ENCODE results near the gene MAP3K7CL.

MAP3K7CL gene

DNA sequence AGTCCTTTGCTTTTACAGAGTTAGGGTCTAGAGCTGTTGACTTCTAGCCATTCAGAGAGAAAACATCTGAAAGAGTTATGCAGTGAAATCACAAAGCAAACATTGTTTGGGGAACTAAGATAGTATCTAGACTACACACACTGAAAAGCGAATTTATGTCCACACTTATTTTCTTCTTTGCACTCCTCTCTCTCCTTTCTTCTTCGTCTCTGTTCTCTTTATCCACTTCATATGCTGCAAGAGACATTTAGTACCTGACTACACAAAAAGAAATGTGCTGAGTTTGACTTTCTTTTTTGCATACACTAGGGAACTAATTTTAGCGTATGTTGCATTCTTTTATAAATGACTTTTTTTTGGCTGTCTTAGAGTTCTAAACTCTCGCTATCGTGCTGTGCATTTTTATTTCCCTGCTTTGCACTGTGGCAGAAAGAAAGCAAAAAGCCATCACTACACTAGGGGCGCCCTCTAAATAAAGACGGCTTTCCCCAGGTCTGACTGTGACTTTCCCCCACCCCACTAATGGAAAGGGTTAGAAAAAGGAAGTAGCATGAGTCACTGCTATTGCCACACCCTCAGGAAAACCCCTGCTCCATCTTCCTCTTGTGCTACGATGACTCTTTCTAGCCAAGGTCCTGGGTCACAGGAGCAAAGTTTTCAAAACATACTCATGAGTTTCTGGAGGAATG lies 65.7 kb downstream of the MAP3K7CL start:
- DNase-seq (ENCODE audit: low read depth in 2 of 2) = peak; percentile 18 to 31

DNA sequence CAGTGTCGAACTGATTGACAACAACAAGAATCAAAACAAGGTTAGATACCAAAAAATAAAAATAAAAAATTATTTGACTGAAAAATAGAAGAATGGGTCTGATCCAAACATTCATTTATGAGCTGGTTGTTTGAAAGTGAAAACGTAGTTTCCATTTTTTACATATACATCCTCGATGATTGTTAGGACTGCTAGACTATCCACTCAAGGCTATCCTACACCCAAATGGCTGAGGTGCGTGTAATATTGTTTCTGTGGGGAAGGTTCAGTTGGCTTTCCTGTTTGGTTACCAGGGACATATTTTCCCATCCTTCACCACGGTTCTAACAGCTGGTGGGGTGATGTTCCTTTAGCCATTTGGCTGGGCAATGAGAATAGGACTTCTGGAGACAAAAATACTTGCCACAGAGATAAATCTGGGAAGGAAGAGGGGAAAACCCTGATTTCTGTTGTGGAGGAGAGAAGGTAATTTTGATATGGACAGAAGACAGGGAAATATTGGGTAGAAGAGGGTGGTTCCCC lies 66.3 kb downstream of the MAP3K7CL start:
- no peak for DNase-seq (ENCODE audit: low read depth in 2 of 2)

DNA sequence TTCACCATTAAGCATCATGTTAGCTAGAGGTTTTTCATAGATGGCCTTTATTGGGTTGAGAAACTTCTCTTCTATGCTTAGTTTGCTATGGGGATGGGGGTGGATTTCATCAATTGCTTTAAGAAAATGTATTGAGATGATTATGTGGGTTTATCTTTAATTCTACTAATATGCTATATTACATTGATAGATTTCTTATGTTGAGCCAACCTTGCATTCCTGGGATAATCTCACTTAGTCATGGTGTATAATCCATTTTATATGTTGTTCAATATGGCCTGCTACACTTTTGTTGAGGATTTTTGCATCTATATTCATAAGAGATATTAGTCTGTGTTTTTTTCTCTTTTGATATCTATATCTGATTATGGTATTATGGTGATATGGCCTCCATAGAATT lies 70.7 kb downstream of the MAP3K7CL start:
- DNase-seq (ENCODE audit: low read depth in 2 of 2) = no peak

DNA sequence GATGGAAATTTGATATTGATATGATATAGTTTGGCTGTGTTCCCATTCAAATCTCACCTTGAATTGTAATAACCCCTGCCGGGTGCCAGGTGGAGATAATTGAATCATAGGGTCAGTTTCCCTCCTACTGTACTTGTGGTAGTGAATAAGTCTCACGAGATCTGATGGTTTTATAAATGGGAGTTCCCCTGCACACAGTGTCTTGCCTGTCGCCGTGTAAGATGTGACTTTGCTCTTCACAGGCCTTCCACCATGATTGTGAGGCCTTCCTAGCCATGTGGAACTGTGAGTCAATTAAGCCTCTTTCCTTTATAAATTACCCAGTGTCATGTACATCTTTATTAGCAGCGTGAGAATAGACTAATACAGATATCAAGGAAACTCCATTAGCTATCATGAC lies 74.6 kb downstream of the MAP3K7CL start:
- DNase-seq (ENCODE audit: low read depth in 2 of 2) = no peak

DNA sequence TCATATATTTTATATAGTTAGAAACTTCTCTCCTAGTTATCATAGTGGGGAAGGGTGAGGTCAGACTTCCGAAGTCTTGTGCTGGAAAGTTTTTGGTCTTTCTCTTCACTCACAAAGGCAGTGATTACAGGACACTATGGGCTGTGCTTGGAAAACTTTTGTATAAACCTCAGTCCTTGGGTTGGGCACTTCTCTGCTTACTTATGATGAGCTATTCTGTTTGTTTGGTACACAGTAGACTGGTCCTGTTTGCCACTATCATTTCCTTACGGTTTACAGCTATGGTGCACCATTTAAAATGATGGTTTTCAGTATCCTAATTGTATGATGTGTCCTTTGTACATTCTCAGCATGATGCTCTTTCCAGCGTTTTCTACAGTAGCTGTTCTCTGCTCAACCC lies 75.5 kb downstream of the MAP3K7CL start:
- DNase-seq (ENCODE audit: low read depth in 2 of 2) = no peak

DNA sequence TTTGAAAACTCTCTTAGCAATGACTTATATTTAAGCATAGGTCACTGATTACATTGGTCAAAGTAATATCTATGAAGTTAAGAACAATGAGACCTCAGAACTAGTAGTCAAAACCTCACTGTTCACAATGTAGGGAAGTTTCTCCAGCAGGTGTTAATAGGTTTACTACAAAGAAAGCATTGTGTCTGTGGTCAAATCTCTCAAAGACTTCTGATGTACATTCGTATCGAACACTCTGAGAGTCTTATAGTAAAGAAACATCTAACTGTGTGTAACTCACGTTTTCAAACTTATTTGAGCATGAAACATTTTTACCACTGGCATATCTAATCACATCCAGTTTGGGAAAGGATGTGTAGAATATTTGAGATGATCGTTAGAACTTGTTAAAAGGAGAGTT lies 76.0 kb downstream of the MAP3K7CL start:
- DNase-seq (ENCODE audit: low read depth in 2 of 2) = no peak

DNA sequence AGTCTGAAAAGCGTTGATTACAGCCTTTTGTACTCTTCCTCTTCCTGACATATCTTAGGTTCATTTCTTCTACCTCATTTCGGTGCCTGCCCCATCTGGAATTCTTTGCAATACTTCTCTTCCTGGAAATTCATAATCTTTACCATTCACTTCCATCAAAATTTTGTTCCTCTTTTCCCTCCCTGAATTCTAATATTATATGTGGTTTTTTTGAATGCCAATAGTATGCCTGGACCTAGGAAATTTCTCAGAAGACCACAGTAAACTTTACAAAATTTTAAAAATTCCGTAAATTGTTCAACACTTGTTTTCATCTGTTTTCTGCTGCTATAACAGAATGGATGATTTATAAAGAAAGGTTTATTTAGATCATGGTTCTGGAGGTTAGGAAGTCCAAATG lies 76.8 kb downstream of the MAP3K7CL start:
- DNase-seq (ENCODE audit: low read depth in 2 of 2) = no peak

DNA sequence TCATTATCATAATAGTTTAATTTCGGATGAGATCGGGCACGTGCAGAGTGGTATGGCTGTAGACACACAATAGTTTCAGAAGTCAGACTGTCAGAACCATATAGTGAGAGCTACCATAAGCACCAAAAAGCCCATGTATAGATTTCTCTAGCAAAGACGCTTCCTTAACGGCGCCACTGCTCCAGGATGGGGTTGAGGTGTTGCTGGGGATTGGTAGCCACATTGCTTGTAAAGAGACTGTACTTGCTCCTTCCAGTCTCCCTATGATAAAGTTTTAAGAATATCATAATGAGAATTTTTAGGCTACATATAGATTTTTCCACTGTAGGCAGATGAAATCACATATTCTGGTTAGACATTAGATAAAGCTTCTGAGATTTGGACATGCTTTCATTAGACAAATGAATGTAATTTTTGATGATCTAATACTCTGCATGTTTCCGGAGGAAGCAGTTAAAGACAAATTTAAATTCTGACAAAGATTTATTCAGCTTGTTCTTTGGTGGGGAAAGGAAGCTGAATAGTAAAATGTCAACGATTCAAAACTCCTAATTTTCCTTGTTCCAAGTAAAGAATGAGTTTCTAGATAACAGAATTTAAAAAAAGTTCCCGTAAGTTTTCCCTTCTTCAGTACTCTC lies 77.7 kb downstream of the MAP3K7CL start:
- no peak for DNase-seq (ENCODE audit: low read depth in 2 of 2)

DNA sequence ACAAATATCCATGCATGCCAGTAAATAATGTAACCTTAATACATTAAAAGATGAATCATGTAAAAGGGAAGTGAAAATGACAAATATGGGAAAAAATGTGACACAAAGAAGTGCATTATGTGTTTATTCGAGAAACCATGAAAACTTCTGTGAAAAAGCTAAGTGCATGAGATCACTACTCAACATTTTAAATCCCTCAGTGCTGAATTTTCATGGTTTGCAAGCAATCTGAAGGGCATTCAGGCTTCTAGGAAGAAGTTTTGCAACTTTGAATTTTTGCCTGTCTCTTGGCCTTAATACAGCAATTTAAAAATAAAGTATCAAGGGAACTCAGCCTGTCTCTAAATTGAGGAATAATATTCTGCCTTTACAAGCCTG lies 78.2 kb downstream of the MAP3K7CL start:
- no peak for DNase-seq (ENCODE audit: low read depth in 2 of 2)

DNA sequence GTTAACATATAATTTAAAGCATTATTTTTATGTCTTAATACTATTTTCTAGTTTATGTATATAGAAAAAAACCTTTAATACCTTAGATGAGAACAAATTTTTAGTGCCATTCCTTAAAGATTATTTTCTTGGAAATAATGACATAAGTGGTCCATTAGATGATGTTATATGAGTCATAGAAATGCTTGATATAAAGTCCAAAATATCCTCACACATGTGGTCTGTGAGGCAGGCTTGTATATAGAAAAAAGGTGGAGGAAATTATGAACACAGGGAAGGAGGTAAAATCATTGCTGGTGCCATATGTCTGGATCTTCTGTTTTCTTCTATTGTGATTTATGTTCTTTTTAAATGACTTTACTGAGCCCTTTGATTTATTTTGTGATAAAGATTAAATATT lies 79.3 kb downstream of the MAP3K7CL start:
- no peak for DNase-seq (ENCODE audit: low read depth in 2 of 2)

DNA sequence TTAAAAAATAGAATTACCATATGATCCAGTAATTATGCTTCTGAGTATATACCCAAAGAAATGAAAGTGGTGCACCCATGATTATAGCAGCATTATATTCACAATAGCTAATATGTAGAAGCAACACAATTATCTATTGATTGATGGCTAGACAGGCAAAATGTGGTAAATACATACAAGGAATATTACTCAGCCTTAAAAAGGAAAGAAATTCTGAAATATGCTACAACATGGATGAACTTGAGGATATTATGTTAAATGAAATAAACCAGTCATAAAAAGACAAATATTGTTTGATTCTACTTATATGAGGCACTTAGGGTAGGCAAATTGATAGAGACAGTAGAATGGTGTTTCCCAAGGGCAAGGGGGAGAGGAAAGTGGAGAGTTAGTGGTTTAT lies 80.8 kb downstream of the MAP3K7CL start:
- no peak for DNase-seq (ENCODE audit: low read depth in 2 of 2)

DNA sequence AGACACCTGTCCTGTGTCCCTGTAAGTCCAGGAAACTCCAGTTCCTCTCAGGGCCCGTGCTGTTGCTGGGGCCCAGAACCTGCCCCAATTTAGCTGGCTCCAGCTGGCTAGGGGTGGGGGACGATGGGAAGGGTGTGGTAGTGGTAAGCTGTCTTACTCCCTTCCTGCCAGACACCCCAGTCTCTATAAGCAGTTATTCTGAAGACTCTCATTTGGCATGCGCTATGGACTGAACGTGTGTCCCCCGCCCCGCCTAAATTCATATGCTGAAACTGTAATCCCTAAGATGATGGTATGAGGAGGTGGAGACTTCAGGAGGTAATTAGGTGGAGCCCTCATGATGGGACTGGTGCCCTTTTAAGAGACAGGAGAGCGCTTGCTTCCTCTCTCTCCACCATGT lies 82.0 kb downstream of the MAP3K7CL start:
- no peak for DNase-seq (ENCODE audit: low read depth in 2 of 2)

DNA sequence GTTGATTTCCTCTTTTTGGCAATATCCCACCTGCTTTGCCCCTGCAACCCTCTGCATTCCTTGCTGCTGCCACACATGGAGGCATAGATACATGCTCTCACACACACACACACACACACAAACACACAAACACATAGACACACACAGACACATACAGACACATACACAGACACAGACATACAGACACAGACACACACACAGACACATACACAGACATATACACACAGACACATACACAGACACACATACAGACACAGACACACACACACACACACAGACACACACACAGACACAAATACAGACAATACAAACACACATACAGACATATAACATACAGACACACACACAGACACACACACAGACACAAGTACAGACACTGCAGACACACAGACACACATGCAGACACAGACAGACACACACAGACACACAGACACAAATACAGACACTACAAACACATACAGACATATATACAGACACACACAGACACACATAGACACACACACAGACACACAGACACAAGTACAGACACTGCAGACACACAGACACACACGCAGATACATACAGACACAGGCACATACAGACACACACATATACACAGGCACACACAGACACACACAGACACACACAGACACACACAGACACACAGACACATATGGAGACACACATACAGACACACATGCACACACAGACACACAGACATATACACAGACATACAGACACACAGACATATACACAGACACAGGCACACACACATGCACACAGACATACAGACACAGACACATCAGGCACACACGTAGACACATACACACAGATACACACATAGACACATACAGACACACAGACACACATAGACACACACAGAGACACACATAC lies 83.3 kb downstream of the MAP3K7CL start:
- DNase-seq (ENCODE audit: low read depth in 2 of 2) = no peak

DNA sequence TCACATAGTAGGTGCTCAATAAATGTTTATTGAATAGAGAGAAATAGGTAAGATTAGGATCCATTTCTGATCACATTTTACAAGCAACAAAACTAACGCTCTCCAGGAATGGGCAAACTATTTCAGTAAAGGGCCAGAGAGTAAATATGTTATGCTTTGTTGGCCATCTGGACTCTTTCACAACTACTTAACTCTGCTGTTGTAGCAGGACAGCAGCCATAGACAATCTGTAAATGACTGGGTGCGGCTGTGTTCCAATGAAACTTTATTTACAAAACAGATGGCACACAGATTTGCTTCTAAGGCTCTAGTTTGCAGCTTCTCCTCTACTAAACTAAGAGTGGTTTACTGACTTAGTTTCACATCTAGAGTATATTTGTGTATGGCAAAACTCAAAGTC lies 85.3 kb downstream of the MAP3K7CL start:
- no peak for DNase-seq (ENCODE audit: low read depth in 2 of 2)

DNA sequence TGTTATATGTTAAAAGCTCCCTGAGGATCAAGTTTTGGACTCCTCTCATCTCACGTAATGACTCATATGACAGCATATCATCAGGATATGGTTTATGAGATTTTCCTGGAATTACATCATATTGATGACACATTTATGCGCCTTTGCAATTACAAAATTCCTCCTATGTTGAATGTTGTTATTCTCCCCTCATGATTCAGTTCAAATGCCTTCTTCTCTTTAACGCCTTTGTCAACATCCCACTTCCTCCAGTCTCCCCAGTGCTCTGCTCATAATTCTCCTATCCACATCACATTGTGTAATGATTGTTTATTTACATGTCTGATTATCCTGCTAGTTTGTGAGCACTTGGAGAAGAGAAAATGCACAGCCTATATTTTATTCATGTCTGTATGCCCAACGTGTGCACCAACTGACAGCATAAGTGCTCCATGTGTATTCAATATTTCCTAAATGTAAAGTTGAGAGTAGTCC lies 87.4 kb downstream of the MAP3K7CL start:
- DNase-seq (ENCODE audit: low read depth in 2 of 2) = no peak

DNA sequence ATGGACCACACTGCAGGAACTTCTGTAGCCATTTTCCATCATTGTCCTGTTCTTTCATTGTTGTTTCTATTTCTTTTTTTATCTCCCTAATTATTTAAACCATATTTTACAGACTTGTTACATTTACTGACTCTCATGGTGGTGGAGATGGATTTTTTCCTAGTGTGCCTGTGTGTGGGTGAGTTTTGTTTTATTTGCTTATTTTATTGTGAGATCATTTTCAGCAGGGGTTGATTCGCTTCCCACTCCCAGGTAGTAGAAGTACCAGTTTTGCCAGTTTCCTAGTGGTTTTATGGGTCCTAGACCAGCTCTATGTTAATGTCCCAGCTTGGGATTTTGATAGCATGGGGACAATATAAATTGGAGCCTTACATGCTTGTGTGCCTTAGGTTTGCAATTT lies 88.3 kb downstream of the MAP3K7CL start:
- DNase-seq (ENCODE audit: low read depth in 2 of 2) = no peak

DNA sequence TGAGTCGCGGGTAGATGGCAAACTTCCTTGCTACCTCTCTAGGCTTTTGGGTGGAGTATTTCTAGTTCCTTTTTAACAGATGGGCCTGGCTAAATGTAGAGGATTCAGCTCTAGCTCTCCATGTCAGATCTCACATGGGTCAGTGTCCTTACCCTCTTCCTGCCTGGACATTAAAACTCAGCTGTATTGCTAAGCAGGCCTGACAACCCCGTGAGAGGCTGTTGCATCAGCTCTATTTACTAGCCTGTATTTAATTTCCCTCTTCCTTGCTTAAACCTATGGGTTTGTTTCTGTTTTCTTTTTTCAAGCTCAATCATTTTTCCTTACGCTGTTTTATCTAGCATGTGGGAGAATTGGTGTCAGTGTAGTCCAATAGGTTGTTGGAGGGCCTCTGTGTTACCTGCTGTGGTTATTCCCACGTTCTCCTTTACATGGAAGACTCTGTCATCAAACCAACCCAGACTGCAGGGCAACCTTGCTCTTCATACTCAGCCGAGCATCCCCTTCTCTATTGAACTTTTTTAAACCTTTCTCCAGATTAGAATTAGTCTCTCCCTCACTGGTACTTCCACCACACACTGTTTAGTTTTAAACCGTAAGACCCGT lies 88.8 kb downstream of the MAP3K7CL start:
- DNase-seq (ENCODE audit: low read depth in 2 of 2) = no peak

DNA sequence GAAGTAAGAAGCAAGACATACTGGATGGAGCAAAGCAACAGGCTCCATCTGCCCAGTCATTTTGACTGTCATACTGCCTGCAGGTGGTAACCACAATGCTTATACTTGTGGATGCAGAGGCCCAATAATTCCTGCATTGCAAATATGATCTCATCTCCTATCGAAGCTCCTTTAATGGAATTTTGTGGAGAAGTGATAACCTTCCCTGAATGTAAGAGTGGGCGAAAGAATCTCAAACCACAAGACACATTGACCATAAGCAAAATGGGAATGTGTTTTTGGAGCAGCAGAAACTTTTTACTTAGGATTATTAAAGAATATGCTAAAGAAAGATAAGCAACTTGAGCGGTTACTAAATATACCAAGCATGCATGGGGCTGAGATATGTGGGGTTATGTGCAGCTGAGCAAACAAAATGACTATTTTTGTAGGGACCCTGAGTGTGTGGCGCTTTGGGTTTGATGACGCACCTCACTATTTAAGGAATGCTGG lies 90.9 kb downstream of the MAP3K7CL start:
- no peak for DNase-seq (ENCODE audit: low read depth in 2 of 2)

DNA sequence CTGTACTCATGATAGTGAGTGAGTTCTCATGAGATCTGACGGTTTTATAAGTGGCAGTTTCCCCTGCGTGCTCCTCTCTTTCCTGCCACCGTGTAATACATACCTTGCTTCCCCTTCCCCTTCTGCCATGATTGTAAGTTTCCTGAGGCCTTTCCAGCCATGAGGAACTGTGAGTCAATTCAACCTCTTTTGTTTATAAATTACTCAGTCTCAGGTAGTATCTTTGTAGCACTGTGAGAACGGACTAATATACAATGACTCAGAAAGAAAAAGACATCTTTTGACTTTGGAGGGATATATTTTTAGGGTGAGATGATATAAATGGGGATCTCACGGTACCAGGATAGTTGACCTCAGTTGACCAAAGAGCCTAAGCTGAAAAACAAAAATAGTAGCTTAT lies 93.6 kb downstream of the MAP3K7CL start:
- no peak for DNase-seq (ENCODE audit: low read depth in 2 of 2)
